Stimulated activated CD4-positive, alpha-beta T cell treated with anti-CD3 and anti-CD28 coated beads, Interleukin-12 subunit alpha, Interleukin-12 subunit beta, amount 100 ng/mL, for 48 hours (primary cell): ENCODE data around the gene RB1.
"Not testable (repeated sequence)": the region's sequence is repeated elsewhere in the genome, so short reads cannot be mapped to it uniquely, and the experiment has no call there.

Experiments
- DNase-seq, 3 donors: peaks; one replicate each; pipeline ENCODE4 v3.0.0-alpha.2; 2020; ENCODE audit warnings: low read depth in 2 of 3, low spot score in 1 of 3

RB1 gene

DNA sequence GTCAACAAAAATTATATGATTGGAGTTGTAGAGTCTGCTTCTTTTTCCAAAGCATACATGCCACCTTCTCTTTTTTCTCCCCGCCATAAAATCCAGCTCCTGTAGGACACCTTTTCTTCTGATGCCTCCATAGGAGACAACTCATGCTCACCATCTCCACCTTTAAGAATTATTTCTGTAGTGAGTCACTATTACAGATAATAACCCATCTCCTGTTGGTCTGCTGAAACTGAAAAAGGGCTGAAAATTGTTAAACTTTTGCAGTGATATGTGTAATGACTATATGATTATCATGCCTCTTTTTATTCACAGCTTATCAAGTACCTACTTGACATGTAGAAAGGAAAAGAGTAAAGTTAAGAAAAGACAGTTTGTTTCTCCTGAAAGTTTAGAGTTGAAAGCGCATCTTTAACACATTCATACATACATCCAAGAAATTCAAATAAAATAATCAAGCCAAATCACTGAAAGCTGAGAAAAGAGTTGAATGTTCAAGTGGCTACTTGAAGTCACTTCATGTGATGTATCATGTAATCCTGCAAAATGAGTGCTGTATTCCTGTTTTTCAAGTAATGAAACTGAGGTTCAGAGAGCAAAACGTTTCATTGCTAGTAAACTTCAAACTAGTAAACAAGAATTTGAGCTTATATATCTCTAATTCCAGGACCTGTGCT lies 144.9 kb downstream of the RB1 start:
- no peak for DNase-seq

- no peak for DNase-seq
Measured at GRCh38 chr13:48448959-48449614, 145.5 kb downstream of the RB1 start.

DNA sequence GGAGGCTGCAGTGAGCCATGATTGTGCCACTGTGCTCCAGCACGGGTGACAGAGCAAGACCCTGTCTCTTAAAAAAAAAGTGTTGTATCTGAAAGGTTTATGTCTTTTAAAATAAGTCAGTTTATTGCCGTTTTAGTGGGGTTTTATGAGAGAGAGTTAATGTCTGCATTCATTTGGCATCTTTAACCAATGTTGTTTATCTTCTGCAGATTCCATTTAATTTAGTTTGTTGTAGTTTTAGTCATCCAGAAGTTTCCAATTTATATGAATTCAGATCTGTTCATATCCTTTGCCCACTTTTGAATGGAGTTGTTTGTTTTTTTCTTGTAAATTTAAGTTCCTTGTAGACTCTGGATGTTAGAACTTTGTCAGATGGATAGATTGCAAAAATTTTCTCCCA lies 146.1 kb downstream of the RB1 start:
- no peak for DNase-seq

- DNase-seq, result not testable (repeated sequence)
Measured at GRCh38 chr13:48451196-48451595, 147.6 kb downstream of the RB1 start.

DNA sequence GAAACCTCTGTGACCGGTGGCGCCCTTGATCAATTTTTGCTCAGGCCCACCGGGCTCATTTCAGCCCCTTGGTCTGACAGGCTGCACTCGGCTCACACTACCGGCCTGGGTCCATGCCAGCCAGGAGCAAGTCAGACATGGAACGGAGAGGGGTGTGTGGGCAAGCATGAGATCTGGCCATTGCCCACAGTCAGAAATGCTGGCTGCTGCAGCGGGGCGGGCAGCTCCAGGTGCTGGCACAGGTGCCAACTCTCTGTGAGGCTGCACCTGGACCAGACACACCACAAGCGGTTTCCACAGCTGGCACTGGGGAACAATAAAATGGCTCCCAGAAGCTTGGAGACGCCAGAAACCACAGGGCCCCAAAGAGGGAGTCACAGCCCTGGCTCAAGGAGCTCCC lies 153.0 kb downstream of the RB1 start:
- no peak for DNase-seq

- DNase-seq, result no peak
Measured at GRCh38 chr13:48457578-48458242, 154.2 kb downstream of the RB1 start.

DNA sequence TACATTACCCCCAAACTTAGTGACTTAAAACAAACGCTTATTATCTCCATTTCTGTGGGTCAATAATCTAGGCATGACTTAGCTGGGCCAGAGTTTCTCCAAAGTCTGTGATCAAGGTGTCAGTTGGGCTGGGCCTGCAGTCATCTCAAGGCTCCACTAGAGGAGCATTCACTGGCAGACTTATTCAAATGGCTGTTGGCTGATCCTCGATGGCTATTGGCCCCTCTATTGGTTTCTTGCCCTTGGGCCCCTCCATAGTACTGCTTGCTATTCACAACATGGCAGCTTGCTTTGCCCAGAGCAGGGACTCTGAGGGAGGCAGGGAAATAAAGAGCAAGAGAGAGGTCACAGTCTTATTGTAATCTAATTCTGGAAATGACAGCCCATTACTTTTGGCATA lies 171.7 kb downstream of the RB1 start:
- DNase-seq, result no peak

DNA sequence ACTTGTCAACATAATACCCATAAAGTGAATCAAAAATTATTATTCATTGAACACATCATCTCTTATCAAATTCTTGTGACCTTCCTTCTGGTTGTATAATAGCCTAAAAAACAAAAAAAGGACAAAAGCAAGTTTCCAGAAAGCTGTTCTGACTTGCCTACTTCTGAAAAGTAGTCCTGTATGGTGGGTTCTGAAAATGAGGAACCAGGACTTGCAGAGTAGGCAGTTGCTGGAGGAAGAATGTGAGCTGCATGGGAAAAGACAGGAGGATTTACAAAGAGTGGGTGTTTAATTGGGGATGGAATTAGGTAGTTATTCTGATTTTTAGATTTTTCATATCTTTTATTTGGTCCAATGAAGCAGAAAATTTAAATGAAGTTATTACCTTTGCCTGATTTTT lies 172.7 kb downstream of the RB1 start:
- DNase-seq, result no peak

DNA sequence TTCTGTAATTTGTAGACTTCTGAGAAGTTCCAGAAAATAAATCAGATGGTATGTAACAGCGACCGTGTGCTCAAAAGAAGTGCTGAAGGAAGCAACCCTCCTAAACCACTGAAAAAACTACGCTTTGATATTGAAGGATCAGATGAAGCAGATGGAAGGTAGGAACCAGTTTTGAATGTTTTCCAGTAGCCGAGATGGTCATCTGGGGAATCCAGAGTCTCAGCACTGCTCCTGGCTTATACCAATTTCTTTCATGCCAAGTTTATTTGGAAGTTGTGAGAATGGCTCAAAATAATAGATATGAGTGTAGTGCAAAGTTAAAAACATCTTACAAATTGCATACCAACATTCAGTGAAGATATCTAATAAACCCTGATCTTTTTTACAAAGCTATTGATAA lies 173.1 kb downstream of the RB1 start:
- no peak for DNase-seq

- no peak for DNase-seq
Measured at GRCh38 chr13:48477191-48477855, 173.8 kb downstream of the RB1 start.

GRCh38 chr13:48478391-48478790 lies 174.8 kb downstream of the RB1 start:
- DNase-seq, result no peak

DNA sequence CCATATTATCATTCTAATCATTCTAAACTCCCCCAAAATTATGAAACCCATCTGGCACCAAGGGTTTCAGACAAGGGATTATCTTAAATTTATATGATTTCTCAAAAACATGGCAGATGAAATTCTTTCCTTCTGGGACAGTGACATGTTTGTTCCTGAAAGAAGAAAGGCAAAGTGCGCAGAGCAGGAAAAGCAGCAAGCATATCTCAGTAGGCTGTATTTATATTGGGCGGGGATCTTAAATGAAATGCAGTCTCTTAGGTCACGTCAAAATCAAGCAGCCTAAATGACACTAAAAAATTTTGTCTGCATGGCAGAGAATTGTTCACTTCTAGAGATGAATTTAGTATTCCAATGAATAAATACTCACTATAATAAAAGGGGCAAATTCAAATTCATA lies 180.0 kb downstream of the RB1 start:
- no peak for DNase-seq

DNA sequence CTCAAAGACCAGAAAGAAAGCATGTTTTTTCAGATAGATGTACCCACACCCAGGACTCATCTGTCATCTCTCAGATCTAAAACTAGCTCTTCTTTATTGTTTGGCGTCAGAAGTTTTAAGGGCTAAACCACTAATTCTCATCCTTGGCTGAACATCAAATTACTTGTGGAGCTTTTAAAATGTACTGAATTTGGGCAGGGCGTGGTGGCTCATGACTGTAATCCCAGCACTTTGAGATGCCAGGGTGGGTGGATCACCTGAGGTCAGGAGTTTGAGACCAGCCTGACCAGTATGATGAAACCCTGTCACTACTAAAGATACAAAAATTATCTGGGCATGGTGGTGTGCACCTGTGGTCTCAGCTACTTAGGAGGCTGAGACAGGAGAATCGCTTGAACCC lies 181.9 kb downstream of the RB1 start:
- no peak for DNase-seq

GRCh38 chr13:48486362-48486761 lies 182.8 kb downstream of the RB1 start:
- no peak for DNase-seq

DNA sequence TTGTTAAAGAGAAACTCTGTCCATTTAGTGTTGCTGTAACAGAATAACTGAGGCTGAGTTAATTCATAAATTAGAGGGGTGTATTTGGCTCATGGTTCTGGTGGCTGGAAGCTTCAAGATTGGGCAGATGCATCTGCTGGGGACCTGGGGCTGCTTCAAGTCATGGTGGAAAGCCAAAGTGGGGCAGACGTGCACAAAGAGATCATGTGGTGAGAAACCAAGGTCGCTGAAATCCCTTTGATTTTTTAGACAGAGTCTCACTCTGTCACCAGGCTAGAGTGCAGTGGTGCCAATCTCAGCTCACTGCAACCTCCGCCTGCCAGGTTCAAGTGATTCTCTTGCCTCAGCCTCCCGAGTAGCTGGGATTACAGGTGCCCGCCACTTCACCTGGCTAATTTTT lies 183.3 kb downstream of the RB1 start:
- no peak for DNase-seq

GRCh38 chr13:48487968-48488367 lies 184.4 kb downstream of the RB1 start:
- DNase-seq, result no peak

DNA sequence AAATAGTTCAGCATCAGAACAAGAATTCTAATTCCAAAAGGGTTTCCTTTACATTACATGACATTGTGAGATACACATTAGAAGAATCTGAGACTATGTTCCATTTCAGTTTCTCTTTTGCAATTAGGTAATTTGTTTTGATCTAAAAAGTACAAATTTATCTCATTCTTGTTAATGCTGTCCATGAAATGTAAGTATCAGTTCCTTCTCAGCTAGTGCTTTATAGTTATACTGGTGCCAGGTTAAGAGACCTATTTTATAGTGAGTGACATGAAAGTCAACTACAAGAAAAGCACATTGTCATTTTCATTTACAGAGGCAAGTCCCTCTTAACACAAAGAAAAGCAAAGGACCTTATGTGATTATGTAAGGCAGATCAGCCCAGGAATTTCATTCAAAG lies 185.4 kb downstream of the RB1 start:
- no peak for DNase-seq

DNA sequence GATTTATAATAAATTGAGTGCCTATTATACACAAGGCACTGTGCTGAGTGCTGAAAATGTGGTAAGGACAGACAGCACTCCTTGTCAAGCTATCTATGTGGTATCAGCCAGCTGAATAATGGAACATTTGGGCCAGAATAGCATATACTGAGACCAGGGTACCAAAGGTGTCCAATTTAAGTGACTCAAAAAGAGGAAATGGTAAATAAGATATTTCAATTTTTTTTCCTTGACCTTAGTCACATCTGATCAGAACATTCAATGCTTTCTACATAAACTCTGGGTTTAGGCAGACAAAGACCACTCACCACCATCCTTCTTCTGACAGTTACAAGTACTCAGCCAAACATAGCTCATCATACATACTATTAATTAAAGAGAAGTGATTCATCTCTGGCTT lies 186.1 kb downstream of the RB1 start:
- DNase-seq, result no peak

DNA sequence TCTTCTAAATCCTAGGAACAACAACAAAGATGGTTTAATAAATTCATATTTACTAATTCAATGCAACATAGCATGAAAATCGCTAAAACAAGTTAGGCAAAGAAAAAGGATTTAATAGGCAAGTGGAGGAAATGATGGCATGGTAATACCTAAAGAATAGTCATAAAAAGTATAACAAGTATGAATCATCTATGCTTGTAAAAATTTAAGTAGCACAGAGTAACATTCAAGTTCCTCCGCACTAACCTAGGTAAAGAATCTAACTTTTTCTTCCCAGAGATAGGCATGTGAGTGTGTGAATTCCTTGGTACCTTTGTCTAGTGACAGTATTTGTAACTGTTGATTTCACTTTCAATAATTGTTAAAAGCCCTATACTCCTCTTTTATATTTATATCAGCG lies 186.7 kb downstream of the RB1 start:
- DNase-seq, result no peak

DNA sequence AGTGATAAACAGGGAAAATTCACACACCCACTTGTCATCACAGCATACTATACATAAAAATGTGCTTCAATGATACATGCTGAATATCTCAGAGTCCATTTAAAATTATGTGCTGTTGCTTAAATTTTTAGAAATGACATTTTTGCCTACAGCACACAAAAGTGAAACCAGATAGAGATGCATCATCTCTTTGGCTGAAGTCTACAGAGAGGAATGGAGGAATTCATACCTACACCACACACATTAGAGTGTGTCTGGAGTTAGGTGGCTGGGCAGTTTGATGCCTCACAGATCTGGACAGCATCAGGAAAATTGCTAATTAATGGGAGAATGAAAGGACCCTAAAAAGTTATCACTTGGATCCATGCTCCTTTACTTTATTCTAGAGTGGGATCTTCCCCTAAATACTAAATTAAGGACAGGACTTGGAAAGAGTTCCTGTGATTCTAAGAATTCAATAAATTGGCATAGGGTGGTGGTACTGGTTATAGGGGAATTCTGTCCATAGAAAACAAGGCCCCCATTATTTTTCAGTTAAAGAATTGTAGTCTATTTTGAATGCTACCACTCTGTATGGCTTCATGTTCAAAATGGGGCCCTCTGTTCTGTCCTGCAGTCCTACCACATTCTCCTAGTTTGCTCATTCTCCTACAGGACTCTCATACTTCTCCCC lies 188.0 kb downstream of the RB1 start:
- DNase-seq, result no peak

GRCh38 chr13:48492096-48492440 lies 188.5 kb downstream of the RB1 start:
- no peak for DNase-seq
